DMS53 treated with DMSO at 0.1 percent for 48 hours (cell line): ENCODE data around the gene IQSEC3.
"Not testable (repeated sequence)": the region's sequence is repeated elsewhere in the genome, so short reads cannot be mapped to it uniquely, and the experiment has no call there.

Experiments
- DNase-seq: peaks from one replicate; lab custom pipeline; 2025; ENCODE audit not compliant: unreplicated experiment; lab: John Stamatoyannopoulos, UW

The IQSEC3 gene

GRCh38 chr12:66428-66781 is at the start of gene IQSEC3:
Gene IQSEC3, plus strand, starts transcription at chr12:66767. Its CDS starts 116 bp downstream, at chr12:66883.
- not testable (repeated sequence) for DNase-seq

GRCh38 chr12:17370-18340 is 48.9 kb upstream of the IQSEC3 start:
- not testable (repeated sequence) for DNase-seq

- not testable (repeated sequence) for DNase-seq
Measured at GRCh38 chr12:18821-19567, 47.6 kb upstream of the IQSEC3 start.

- DNase-seq: not testable (repeated sequence)
Measured at GRCh38 chr12:19906-20305, 46.7 kb upstream of the IQSEC3 start.

- no peak for DNase-seq
Measured at GRCh38 chr12:20757-21156, 45.8 kb upstream of the IQSEC3 start.

GRCh38 chr12:21301-22189 is 45.0 kb upstream of the IQSEC3 start:
- DNase-seq: no peak

GRCh38 chr12:22190-22529 is 44.4 kb upstream of the IQSEC3 start:
- no peak for DNase-seq

GRCh38 chr12:22530-23201 is 43.9 kb upstream of the IQSEC3 start:
- DNase-seq: no peak

- DNase-seq: not testable (repeated sequence)
Measured at GRCh38 chr12:27904-28303, 38.7 kb upstream of the IQSEC3 start.

GRCh38 chr12:38775-39174 is 27.8 kb upstream of the IQSEC3 start:
- not testable (repeated sequence) for DNase-seq

GRCh38 chr12:39555-40265 is 26.9 kb upstream of the IQSEC3 start:
- not testable (repeated sequence) for DNase-seq

GRCh38 chr12:44352-44751 is 22.2 kb upstream of the IQSEC3 start:
- not testable (repeated sequence) for DNase-seq

- not testable (repeated sequence) for DNase-seq
Measured at GRCh38 chr12:45235-45990, 21.2 kb upstream of the IQSEC3 start.

GRCh38 chr12:45991-46358 is 20.6 kb upstream of the IQSEC3 start:
- not testable (repeated sequence) for DNase-seq

- not testable (repeated sequence) for DNase-seq
Measured at GRCh38 chr12:46542-46941, 20.0 kb upstream of the IQSEC3 start.

GRCh38 chr12:47699-48226 is 18.8 kb upstream of the IQSEC3 start:
- DNase-seq: not testable (repeated sequence)

GRCh38 chr12:49149-49548 is 17.4 kb upstream of the IQSEC3 start:
- not testable (repeated sequence) for DNase-seq

- not testable (repeated sequence) for DNase-seq
Measured at GRCh38 chr12:51087-51486, 15.5 kb upstream of the IQSEC3 start.

GRCh38 chr12:51962-52361 is 14.6 kb upstream of the IQSEC3 start:
- DNase-seq: not testable (repeated sequence)
